Activated gamma-delta T cell treated with anti-CD3 and anti-CD28 coated beads, Interleukin-2, amount 50 U/mL, for 16 hours (primary cell): ENCODE measurements around the gene MLIP.
"Not testable (repeated sequence)": the region's sequence is repeated elsewhere in the genome, so short reads cannot be mapped to it uniquely, and the experiment has no call there.

ENCODE experiments used
- DNase-seq: peaks from one replicate; pipeline ENCODE4 v3.0.0-alpha.2; 2020; ENCODE audit warnings: low read depth

MLIP gene

GRCh38 chr6:54217018-54217417 lies 105.8 kb downstream of the MLIP start:
- DNase-seq, result no peak

DNA sequence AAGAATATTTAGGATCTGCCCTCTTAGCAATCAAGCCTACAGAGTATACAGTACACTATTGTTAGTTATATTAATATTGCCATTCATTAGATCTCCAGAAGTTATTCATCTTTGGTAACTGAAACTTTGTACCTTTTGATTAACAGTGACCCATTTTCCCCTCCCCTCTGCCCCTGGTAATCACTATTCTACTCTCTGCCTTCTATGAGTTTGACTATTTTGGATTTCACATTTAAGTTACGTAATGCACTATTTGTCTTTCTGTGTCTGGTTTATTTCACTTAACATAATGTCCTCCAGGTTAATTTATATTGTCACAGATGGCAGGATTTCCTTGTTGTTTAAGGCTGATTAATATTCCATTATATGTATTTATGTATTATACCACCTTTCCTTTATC lies 111.0 kb downstream of the MLIP start:
- DNase-seq, result no peak

DNA sequence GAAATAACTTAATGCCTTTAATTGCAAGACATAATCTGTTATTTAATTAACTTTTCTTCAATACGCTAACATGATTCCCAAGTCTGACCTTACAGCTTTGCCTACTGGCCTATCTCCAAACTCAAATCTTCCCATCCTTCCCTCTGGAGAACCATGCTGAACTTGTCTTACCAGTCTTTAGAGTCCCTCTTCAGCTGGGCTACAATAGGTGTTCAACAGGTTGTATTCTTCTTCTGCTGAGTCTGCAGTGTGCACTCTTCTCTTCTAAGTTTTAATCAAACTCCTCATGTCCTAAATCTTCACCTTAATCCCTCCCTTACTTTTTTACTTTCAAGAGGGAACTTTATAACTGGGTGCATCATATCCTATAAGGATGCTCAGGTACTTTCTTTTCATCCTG lies 121.5 kb downstream of the MLIP start:
- DNase-seq, result no peak

DNA sequence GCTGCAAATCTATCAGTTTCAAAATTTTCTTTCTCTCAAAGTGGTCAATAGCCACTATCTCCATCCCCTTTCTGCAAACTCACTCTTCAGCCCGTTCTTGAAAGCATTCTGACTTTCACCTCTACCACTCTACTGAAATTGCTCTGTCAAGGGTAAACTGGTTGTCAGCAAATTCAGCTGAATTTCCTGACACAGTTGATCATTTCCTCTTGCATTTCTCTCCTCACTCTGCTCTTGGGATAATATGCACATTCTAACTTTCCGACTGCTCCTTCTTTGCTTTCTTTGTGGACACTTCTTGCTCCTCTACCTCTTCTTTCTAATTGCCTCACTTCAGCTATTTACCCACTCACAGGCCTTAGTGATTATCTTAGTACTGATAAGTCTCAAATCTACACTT lies 123.3 kb downstream of the MLIP start:
- DNase-seq, result no peak

DNA sequence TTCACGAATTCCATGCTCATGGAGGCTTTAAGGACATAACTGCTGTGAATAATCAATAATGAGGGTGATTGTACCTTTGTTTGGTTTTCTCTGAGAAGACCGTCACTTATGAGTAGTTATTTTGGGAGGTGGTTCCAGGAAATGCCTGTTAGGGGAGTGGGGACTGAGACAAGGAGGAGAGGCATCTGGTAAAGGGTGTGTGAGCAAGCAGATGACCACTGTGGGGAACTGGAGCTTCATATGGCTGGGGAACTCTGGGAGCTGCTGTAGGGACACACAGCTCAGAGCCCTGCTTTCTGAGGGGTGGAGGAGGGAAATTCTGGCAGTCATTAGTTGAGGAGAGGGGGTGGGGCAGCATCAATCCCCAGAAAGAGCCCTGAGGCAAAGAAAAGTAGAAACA lies 125.7 kb downstream of the MLIP start:
- DNase-seq, result no peak

GRCh38 chr6:54238396-54238795 lies 127.2 kb downstream of the MLIP start:
- no peak for DNase-seq

- no peak for DNase-seq
Observed at GRCh38 chr6:54243699-54244098, 132.5 kb downstream of the MLIP start.

DNA sequence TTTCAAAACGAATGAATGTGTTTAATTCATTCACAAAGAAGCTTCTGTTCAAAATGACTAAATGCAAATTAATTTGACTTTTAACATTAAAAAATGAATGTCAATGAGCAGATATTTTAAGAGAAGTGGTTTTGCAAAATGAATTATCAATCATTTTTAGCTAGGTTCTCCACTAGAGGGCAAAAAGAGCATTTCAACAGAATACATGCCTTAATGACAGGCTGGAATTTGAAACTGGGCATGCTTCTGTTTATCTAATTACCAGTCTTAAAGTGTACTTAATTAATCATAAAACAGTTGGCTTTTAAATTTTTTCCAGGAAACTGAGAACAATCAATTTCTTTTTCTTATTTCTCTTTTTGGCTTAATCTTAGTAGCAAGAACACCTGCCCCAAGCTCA lies 133.2 kb downstream of the MLIP start:
- no peak for DNase-seq

- no peak for DNase-seq
Observed at GRCh38 chr6:54245265-54245664, 134.0 kb downstream of the MLIP start.

- DNase-seq, result no peak
Observed at GRCh38 chr6:54248319-54248718, 137.1 kb downstream of the MLIP start.

- no peak for DNase-seq
Observed at GRCh38 chr6:54248994-54249393, 137.8 kb downstream of the MLIP start.

DNA sequence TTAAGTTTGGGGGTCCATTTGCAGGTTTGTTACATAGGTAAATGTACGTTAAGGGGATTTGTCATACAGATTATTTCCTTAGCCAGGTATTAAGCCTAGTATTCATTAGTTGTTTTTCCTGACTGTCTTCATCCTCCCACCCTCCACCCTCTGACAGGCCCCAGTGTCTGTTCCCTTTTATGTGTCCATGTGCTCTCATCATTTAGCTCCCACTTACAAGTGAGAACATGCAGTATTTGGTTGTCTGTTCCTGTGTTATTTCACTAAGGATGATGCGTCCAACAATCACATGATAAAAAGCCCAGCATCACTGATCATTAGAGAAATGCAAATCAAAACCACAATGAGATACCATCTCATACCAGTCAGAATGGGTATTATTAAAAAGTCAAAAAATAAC lies 138.6 kb downstream of the MLIP start:
- not testable (repeated sequence) for DNase-seq

GRCh38 chr6:54252496-54252895 lies 141.3 kb downstream of the MLIP start:
- DNase-seq, result no peak

DNA sequence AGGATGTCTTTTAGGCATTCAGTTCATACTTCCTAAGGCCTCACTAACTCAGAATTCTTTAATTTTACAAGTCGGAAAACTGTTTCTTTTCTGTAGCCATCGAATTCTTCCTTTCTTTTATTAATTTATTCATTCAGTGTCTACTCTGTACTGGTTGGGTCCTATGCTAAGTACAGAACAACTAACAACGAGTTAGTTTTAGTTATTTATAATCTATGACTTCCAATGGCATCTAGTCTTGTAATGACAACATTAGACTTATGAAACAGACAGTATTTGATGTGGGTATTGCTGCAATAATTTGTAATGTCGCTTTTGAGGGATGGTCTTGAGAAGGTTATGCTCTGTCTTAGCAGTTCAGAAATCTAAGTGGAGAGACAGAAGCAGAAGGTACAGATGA lies 141.7 kb downstream of the MLIP start:
- no peak for DNase-seq

DNA sequence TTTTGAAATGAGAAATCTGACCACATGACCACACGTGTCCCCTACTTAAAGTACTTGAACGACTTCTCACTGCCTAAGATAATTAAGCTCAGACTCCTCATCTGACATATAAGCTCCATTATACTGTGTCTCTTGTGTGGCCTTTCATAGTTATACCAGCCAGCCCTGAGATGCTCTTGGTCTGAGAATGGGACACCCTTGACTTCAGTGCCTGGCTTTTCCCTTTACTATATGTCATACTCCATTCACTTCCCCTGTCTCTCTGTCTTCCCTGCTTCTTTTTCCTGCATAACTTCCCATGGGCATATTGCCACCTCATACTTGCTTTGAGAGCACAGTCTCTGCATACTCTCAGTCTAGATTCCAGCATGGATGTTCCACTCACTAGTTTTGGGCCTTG lies 143.6 kb downstream of the MLIP start:
- DNase-seq, result no peak

- DNase-seq, result no peak
Observed at GRCh38 chr6:54255886-54256285, 144.6 kb downstream of the MLIP start.

GRCh38 chr6:54260025-54260424 lies 148.8 kb downstream of the MLIP start:
- no peak for DNase-seq

- no peak for DNase-seq
Observed at GRCh38 chr6:54262499-54262898, 151.3 kb downstream of the MLIP start.

DNA sequence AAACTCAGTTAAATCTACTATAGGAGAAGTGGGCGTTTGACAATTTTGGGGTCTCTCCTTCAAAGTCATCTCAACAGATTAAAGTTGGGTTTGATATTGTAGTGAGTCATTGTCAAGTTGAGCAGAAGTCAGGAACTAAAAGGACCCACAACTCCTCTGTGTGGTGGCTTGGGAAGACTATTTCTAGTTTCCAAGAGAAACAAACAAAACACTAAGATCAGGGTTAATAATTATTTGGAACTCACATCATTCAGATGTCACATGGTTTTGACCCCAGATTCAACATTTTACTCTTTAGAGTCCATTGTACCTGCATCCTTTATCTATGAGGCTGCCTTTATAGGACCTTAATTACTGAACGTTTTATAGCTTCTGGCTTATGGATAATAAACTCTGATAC lies 151.7 kb downstream of the MLIP start:
- DNase-seq, result no peak

DNA sequence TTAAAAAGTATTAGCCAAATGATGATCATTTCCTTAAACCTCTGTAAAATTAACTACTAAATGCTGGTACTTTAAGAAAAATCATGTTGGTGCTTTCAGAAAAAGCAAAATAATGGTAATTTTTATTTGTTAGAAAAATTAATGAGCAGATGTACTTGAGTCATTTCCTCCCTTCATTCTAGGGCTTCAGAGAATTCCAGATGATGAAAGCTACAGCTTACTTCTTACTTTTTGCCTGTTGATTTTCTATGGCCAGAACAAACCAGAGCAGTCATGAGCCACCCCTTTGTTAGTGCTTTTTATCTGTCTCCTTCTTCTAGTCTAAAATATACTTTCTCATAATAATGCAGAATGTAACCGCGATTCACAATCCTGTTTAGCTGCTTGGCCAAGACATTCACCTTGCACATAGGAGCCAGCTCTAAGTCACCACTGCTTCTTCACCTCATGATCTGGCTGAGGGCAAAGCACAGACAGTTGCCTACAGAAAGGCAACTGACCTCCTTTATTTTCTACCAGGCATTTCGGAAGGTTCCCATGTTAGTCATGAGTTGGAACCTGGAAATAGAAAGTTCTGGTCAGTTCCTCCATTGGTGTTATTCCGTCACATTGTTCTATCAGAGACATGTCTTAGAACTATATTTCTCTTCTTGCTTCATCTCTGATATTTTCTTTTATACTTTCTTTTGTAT lies 153.5 kb downstream of the MLIP start:
- no peak for DNase-seq

GRCh38 chr6:54266400-54266923 lies 155.2 kb downstream of the MLIP start:
- DNase-seq, result no peak

- no peak for DNase-seq
Observed at GRCh38 chr6:54267798-54268197, 156.6 kb downstream of the MLIP start.

DNA sequence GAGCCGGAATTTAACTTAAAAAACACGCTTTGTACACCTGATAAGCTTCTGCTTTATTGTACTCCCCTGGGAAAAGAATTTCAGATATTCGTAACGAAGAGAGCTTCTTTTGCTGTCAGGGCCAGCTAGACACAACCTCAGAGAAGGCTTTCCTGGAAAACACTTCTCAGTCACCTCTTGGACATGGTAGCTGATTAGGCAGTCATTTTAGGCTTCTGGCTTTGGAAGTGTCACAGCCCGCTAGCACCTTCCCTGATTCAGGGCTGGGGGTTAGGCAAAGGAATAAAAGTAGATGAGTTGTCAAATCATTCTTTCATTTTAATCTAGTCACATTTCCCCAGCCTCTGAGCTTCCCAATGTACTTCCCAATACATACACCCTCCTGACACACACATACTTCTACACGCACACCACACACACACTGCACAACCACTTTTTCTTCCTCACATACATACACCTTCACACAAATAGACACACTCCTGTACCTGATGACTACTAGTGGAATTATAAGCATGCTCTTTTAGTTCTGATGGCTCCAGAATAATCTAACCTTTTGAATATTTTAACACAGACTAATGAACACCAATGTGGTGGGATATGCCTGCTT lies 162.1 kb downstream of the MLIP start:
- no peak for DNase-seq

GRCh38 chr6:54274383-54274782 lies 163.1 kb downstream of the MLIP start:
- DNase-seq, result no peak
